ENCODE results near the gene KRTAP10-3.

DNA sequence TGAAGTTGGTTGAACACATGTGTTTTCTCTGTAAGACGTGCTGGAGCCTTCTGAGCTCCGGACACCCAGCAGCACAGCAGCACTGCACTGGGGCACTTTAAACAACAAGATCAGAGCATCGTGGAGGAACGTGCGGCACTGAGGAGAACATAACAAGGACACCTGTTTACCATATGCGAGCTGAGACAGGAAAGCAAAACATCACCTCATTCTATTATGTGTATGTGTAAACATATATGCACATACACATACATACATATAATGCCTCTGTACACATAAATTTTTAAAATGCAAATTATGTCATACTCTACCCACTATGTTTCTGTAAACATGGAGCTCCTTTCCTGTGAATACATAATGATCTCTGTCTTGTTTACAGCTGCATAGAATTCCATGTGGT is 36.9 kb upstream of the KRTAP10-3 start:
- TF ChIP-seq HNRNPUL1 (IDR thresholded peaks at IDR 0.05; ENCODE audit: low read depth, low read length) = no peak
- TF ChIP-seq, protein P1, sequence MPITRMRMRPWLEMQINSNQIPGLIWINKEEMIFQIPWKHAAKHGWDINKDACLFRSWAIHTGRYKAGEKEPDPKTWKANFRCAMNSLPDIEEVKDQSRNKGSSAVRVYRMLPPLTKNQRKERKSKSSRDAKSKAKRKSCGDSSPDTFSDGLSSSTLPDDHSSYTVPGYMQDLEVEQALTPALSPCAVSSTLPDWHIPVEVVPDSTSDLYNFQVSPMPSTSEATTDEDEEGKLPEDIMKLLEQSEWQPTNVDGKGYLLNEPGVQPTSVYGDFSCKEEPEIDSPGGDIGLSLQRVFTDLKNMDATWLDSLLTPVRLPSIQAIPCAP (CRISPR knock-in tag; IDR thresholded peaks at IDR 0.05; ENCODE audit: low read depth) = no peak
- TF ChIP-seq, protein P2, sequence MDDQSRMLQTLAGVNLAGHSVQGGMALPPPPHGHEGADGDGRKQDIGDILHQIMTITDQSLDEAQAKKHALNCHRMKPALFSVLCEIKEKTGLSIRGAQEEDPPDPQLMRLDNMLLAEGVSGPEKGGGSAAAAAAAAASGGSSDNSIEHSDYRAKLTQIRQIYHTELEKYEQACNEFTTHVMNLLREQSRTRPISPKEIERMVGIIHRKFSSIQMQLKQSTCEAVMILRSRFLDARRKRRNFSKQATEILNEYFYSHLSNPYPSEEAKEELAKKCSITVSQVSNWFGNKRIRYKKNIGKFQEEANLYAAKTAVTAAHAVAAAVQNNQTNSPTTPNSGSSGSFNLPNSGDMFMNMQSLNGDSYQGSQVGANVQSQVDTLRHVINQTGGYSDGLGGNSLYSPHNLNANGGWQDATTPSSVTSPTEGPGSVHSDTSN (CRISPR knock-in tag; IDR thresholded peaks at IDR 0.05; ENCODE audit: borderline replicate concordance) = no peak
- no peak for TF ChIP-seq RAD51 (IDR thresholded peaks at IDR 0.05; ENCODE audit: borderline replicate concordance)
- no peak for TF ChIP-seq SIN3A (IDR thresholded peaks at IDR 0.05; ENCODE audit: borderline replicate concordance, low read depth, low read length)
- no peak for TF ChIP-seq ZFP41 (CRISPR knock-in tag; IDR thresholded peaks at IDR 0.05; ENCODE audit: borderline replicate concordance)
- TF ChIP-seq, protein P3, sequence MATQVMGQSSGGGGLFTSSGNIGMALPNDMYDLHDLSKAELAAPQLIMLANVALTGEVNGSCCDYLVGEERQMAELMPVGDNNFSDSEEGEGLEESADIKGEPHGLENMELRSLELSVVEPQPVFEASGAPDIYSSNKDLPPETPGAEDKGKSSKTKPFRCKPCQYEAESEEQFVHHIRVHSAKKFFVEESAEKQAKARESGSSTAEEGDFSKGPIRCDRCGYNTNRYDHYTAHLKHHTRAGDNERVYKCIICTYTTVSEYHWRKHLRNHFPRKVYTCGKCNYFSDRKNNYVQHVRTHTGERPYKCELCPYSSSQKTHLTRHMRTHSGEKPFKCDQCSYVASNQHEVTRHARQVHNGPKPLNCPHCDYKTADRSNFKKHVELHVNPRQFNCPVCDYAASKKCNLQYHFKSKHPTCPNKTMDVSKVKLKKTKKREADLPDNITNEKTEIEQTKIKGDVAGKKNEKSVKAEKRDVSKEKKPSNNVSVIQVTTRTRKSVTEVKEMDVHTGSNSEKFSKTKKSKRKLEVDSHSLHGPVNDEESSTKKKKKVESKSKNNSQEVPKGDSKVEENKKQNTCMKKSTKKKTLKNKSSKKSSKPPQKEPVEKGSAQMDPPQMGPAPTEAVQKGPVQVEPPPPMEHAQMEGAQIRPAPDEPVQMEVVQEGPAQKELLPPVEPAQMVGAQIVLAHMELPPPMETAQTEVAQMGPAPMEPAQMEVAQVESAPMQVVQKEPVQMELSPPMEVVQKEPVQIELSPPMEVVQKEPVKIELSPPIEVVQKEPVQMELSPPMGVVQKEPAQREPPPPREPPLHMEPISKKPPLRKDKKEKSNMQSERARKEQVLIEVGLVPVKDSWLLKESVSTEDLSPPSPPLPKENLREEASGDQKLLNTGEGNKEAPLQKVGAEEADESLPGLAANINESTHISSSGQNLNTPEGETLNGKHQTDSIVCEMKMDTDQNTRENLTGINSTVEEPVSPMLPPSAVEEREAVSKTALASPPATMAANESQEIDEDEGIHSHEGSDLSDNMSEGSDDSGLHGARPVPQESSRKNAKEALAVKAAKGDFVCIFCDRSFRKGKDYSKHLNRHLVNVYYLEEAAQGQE (IDR thresholded peaks at IDR 0.05; ENCODE audit: borderline replicate concordance in 1 of 2, low read depth in 1 of 2, low read length in 2 of 2) = no peak
